Measurements from ENCODE around the gene CLCN4. TPM values are rescaled to one million over a fixed set of nuclear protein-coding genes. Genes with fewer than 3 reads are reported as not detected.

Gene CLCN4
- 5.1 and 5.4 TPM in 2 replicates for total RNA-seq

GRCh38 chrX:10156199-10157031 lies at the start of gene CLCN4:
Gene CLCN4, plus strand, starts transcription at chrX:10156975. Its CDS starts 28,058 bp downstream, at chrX:10185033.

Other genes starting within 250 kb of the CLCN4 start
- 1.3 TPM in 1 of 2 replicates, not detected in the other for gene CLDN34, start 189.6 kb upstream of the CLCN4 start, total RNA-seq

Measured in mammary microvascular endothelial cell (primary cell).